Gastrocnemius medialis (tissue), 4 donors: ENCODE data around the gene WFS1.

ENCODE experiments used
- POLR2A ChIP-seq, 2 donors: fragments of 450-650 bp; IDR thresholded peaks; one replicate each; pipeline ENCODE4 v1.6.1; 2017; ENCODE audit warnings: antibody characterized with exemption in 2 of 2, mild to moderate bottlenecking in 2 of 2, moderate library complexity in 2 of 2
- TF ChIP-seq, protein P1 (sequence below), 5 experiments: fragments of 450-650 bp in 3 of 5; fragments of 200-600 bp in 2 of 5; sonication (generic) in 2 of 5; IDR thresholded peaks in 4 of 5; conservative IDR thresholded peaks in 1 of 5; 1 replicate in 4 of 5; 2 replicates in 1 of 5; pipeline ENCODE4 v1.5.1; 2016 to 2019; ENCODE audit warnings: antibody characterized with exemption in 5 of 5, mild to moderate bottlenecking in 3 of 5, moderate library complexity in 3 of 5

DNA sequence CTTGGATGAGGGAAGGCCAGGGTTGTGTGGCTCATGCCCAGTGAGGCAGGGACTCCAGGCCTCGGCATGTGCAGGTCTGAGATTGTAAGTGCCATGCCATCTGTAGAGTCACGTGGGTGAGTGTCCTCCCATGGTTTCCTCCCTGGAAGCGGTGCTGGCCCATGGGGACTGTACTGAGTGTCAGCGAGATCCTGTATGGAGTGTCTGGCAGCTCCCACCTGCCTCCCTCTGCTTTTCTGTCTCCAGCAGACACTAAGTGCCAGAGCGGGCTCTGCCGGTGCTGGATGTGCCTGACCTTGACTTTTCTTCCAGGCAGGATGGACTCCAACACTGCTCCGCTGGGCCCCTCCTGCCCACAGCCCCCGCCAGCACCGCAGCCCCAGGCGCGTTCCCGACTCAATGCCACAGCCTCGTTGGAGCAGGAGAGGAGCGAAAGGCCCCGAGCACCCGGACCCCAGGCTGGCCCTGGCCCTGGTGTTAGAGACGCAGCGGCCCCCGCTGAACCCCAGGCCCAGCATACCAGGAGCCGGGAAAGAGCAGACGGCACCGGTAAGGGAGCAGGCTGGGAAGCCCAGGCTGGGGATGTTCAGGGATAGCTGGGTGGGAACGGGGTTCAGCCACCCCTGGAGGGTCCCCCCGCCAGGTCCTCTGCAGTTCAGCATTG, 7.6 kb downstream of the WFS1 start:
- TF ChIP-seq, protein P1, sequence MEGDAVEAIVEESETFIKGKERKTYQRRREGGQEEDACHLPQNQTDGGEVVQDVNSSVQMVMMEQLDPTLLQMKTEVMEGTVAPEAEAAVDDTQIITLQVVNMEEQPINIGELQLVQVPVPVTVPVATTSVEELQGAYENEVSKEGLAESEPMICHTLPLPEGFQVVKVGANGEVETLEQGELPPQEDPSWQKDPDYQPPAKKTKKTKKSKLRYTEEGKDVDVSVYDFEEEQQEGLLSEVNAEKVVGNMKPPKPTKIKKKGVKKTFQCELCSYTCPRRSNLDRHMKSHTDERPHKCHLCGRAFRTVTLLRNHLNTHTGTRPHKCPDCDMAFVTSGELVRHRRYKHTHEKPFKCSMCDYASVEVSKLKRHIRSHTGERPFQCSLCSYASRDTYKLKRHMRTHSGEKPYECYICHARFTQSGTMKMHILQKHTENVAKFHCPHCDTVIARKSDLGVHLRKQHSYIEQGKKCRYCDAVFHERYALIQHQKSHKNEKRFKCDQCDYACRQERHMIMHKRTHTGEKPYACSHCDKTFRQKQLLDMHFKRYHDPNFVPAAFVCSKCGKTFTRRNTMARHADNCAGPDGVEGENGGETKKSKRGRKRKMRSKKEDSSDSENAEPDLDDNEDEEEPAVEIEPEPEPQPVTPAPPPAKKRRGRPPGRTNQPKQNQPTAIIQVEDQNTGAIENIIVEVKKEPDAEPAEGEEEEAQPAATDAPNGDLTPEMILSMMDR (IDR thresholded peaks at IDR 0.05 in 4 of 5, conservative IDR thresholded peaks at IDR 0.05 in 1 of 5): no peak
- no peak for TF ChIP-seq POLR2A (IDR thresholded peaks at IDR 0.05)
